Measurements from ENCODE around the gene RAPGEF4.
"Not testable (repeated sequence)": the region's sequence is repeated elsewhere in the genome, so short reads cannot be mapped to it uniquely, and the experiment has no call there.

RAPGEF4 gene

GRCh38 chr2:173079141-173079540 lies 343.5 kb downstream of the RAPGEF4 start:
- DNase-seq: no peak

DNA sequence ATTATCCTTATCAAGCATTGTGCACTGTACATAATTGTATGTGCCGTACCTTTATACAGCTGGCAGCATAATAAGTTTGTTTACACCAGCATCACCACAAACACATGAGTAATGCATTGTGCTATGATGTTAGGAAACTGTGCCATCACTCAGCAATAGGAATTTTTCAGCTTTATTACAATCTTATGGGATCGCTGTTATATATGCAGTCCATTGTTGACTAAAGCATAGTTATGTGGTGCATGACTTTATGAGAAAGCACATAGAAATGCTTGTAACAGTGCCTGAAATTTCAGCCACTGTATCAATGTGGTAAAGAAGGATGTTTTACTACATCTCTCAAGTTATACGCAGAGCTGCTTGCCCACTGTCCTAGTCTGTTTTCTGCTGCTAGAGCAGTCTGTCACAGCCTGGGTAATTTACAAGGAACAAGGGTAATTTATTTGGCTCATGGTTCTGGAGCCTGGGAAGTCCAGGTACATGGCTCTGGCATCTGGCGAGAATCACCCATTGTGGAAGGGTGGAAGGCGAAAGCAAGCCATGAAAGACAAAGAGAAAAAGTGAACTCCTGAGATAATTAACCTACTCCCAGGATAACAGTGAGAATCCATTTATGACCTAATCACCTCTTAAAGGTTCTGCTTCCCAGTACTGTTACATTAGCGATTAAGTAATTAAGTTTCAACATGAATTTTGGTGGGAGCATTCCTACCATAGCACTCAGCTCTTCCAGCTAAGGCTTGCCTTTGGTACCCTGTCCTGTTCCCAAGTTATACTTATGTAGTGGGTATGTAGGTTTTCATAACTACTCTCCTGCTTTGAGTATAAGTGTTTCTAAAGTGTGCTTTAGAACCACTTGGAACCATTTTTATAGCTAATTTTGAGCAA lies 344.6 kb downstream of the RAPGEF4 start:
- no peak for DNase-seq

DNA sequence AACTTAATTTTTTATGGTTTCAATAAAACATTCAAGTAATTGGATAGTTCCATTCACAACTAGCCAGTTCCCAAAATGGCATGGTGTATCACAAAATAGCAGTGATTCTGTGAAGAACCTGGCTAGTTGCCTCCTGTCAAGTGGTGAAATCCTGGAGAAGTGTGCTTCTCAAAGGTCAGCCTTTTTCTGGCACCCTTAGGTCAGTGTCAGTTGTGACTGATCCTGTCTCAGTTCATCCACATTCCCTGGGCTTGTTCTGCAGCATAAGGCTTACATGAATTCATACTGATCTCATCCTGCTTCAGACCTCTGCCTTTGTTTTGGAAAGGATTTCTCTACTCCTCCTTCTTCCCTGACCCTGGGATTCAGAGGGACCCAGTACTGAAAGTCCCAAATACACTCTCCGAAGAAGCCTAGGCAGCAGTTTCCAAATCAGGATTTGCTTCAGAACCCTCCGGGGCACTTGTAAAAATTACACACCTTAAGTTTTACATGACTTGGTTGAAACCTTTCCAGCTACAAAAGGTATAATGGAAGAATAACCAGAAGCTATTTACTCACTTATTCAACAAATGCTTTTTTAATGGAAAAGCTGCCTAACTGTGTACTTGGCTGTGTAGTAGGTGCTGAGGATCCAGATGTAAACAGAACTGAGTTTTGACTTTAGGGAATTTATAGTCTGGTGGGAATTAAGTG lies 351.0 kb downstream of the RAPGEF4 start:
- DNase-seq: no peak

DNA sequence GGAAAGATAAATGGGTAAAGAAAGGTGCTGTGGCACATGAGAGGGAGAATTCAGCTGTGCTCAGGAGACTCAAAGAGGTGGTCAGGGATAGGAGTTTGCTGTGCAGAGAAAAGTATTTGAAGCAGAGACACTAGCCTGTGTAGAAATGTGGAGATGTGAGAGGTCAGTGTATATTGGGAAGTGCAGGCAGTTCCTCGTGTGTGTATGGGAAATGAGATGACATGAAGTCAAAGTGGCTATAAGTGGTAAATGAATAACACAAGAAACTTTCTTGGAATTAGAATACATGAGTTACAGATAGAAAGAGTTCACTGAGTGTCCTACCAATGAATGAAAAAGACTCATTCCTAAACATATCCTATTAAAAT lies 351.6 kb downstream of the RAPGEF4 start:
- no peak for DNase-seq

- DNase-seq: no peak
Observed at GRCh38 chr2:173087793-173088496, 352.3 kb downstream of the RAPGEF4 start.

- DNase-seq: no peak
Observed at GRCh38 chr2:173090276-173090877, 354.7 kb downstream of the RAPGEF4 start.

- no peak for DNase-seq
Observed at GRCh38 chr2:173090973-173091660, 355.5 kb downstream of the RAPGEF4 start.

DNA sequence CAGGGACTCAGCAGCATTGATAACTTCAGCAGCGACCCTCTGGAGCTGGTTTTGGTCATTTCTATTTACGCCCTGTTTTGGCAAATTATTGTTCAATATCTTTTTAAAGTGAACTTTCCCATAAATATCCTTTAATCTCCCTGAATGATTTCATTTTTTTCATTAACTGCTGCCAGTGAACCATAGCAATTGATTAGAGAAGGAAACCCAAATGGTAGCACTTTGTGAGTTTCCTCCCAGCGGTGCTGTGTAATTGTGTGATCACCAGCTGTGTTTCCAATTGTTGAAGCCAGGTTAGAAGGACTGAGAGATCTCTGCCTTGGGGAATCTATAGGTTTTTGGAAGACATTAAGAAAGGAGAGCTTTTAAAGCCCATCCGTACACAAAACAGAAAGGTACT lies 356.3 kb downstream of the RAPGEF4 start:
- DNase-seq: no peak

- no peak for DNase-seq
Observed at GRCh38 chr2:173092844-173093402, 357.3 kb downstream of the RAPGEF4 start.

GRCh38 chr2:173093617-173094016 lies 358.0 kb downstream of the RAPGEF4 start:
- DNase-seq: not testable (repeated sequence)

GRCh38 chr2:173094731-173095130 lies 359.1 kb downstream of the RAPGEF4 start:
- DNase-seq: no peak

GRCh38 chr2:173095356-173095755 lies 359.7 kb downstream of the RAPGEF4 start:
- DNase-seq: no peak

DNA sequence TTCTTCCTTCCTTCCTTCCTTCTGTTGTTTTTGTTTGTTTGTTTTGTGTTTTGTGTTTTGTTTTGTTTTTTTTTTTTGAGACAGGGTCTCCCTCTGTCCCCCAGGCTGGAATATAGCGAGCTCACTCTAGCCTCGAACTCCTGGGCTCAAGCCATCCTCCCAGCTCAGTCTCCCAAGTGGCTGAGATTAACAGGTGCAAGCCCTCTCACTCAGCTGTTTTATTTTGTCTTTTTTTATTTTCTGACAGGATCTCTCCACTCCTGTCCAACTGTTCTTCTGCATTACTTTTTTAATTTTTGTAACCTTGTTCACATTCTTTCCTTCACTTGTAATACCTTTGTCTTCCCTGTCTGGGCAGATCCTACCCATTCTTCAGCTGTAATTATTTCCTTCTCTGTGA lies 363.6 kb downstream of the RAPGEF4 start:
- no peak for DNase-seq

GRCh38 chr2:173099804-173100203 lies 364.2 kb downstream of the RAPGEF4 start:
- no peak for DNase-seq

- DNase-seq: no peak
Observed at GRCh38 chr2:173101687-173102086, 366.0 kb downstream of the RAPGEF4 start.
